Psoas muscle (tissue), 8 donors: ENCODE measurements around the gene SNRNP27. TPM values are rescaled to one million over a fixed set of nuclear protein-coding genes. Genes with fewer than 3 reads are reported as not detected.
A peak's percentile ranks its signal among the peaks of the same experiment; 100 is the strongest.

Source experiments
- ATAC-seq, 4 donors: fragments of 200-7000 bp; cut with Tn5 transposase; one replicate each; pipeline ENCODE4 v1.9.1; 2020; ENCODE audit warnings: moderate library complexity in 3 of 4, mild to moderate bottlenecking in 2 of 4
- DNase-seq, 2 donors: peaks; one replicate each; pipeline ENCODE4 v3.0.0-alpha.2; 2020
- H3K27ac ChIP-seq: fragments of 200-600 bp; one replicate; pipeline ENCODE4 v1.8.0; 2022
- H3K27me3 ChIP-seq, 3 donors: fragments of 200-600 bp in 1 of 3; one replicate each; pipeline versions ENCODE4 v1.6.1 to v1.8.0; 2013 to 2022; ENCODE audit warnings: low read length in 2 of 3, mild to moderate bottlenecking in 2 of 3, moderate library complexity in 1 of 3; ENCODE audit not compliant: insufficient read depth in 3 of 3
- H3K36me3 ChIP-seq, 2 donors: fragments of 200-600 bp in 1 of 2; one replicate each; pipeline versions ENCODE4 v1.6.1 to v1.8.0; 2013 to 2022; ENCODE audit warnings: low read depth in 1 of 2, mild to moderate bottlenecking in 1 of 2, moderate library complexity in 1 of 2; ENCODE audit not compliant: insufficient read depth in 1 of 2
- H3K4me1 ChIP-seq: fragments of 200-600 bp; one replicate; pipeline ENCODE4 v1.8.0; 2022
- H3K4me3 ChIP-seq: fragments of 200-600 bp; one replicate; pipeline ENCODE4 v1.8.0; 2022; ENCODE audit warnings: mild to moderate bottlenecking
- H3K9me3 ChIP-seq: fragments of 200-600 bp; one replicate; pipeline ENCODE4 v1.8.0; 2022
- WGBS, 3 donors: extraction: QIAGEN DNeasy Blood & Tissue Kit; methylation state at CpG; one replicate each; pipeline versions ENCODE4 v1.1.6 to v1.1.7; 2013; 5-methylcytosine and 5-hydroxymethylcytosine counted together
- intact Hi-C, 2 donors: fragments of 100-400 bp; cut with DNase I; formaldehyde crosslinking; loops; one replicate each; pipeline versions ENCODE4 v1.11.0 to v1.14.2; 2022
- polyA plus RNA-seq, 3 donors: library from polyadenylated mRNA; stranded (reverse); fragments of 200-250 nt; gene quantifications; one replicate each; pipeline ENCODE4 v1.2.3, GENCODE V29; 2013
- total RNA-seq, 4 donors: library from RNA; stranded (reverse); fragmentation: NEBNext Ultra II Directional in 2 of 4; extraction: Animal tissue kit (Norgen Biotek cat#: 25700) in 2 of 4; gene quantifications; one replicate each; pipeline versions ENCODE4 v1.2.1 to v1.2.4, GENCODE V29; 2021 to 2023
- TF ChIP-seq, protein P1 (sequence below): fragments of 200-600 bp; IDR thresholded peaks from one replicate; pipeline ENCODE4 v1.8.0; 2022; ENCODE audit warnings: antibody characterized with exemption
- donor health status: healthy with polysubstance abuse.
- donor health status: DM: no; HTN: no; CAD: no; lungs with moderate emphysema.
- donor health status: Bipolar disorder and iron deficiency.
- donor health status: healthy.
- donor health status: DM: yes; HTN: yes; CAD: no.
- donor health status: DM: no; HTN: no; CAD: no.
- donor health status: DM: no; HTN: no; CAD: no.
- donor health status: DM: yes; HTN: yes; CAD: no.

Gene SNRNP27
- total and polyA plus RNA-seq, 7 donors: 75.9 to 215 (median 83.3) TPM

DNA sequence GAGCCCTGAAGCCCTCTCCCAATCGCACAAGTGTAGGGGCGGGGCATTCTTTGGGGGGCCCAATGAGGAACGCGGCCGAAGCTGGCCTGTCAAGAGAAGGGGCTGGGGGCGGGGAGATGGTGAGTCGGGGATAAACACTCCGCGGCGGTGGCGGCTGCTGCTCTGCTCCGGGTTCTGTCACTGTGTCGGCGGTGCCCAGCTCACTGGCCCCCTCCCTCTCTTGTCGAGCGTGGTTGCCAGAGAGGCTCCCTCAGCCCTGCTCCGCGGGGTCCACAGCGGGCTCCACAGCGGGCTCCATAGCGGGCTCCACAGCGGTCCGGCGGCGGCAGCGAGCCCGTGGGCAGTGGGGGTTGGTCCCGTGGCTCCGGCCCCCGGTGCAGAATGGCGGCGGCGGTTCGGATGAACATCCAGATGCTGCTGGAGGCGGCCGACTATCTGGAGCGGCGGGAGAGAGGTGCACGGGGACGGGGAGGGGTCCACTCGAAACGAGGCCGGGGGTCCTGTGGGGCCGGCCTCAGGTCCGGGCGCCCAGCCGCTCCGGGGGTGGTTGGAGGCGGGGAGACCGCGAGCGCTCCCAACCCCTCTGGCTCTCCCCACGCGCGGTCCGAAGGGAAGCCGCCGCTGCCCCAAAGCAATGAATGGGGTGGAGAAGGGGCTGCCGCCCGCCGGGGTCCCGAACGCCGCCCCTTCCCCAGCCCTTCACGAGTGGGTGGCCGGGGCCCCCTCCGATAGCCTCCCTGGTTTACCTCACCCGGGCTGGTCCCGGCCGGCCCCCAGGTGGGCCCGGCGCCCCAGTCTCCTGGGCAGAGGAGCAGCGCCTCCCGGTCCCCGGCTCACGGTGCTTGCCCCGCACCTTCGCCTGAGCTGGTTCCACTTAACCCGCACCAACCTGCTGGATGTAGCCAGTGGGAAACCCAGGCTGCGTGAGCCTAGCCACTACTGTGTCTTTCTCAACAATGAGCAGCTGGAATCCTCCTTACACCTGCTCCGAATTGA lies 21.5 kb downstream of the SNRNP27 start, which contains the start of gene MXD1:
TSS of gene MXD1 (plus strand) at position 160 of the 996 bp plus-strand sequence. CDS start at position 382, 222 bp downstream.
- Histone ChIP-seq H3K36me3 (peaks cover 0 to 57% of the 10 kb centered on the region in 2 donors), H3K27ac (peak within 1 kb of the TSS; percentile 98), H3K9me3 (no peaks in the 10 kb centered on the region), H3K4me3 (peak within 1 kb of the TSS; percentile 91), H3K27me3 (no peaks in the 10 kb centered on the region), H3K4me1 (peaks cover 38% of the 10 kb centered on the region)
- WGBS, 3 donors: 0% methylated on average over 56 to 81 of the region's 81 CpGs
- DNase-seq: peak in 1 of 2 donors; percentile 66
- ATAC-seq: peak in 1 of 4 donors; percentile 54
- TF ChIP-seq, protein P1, sequence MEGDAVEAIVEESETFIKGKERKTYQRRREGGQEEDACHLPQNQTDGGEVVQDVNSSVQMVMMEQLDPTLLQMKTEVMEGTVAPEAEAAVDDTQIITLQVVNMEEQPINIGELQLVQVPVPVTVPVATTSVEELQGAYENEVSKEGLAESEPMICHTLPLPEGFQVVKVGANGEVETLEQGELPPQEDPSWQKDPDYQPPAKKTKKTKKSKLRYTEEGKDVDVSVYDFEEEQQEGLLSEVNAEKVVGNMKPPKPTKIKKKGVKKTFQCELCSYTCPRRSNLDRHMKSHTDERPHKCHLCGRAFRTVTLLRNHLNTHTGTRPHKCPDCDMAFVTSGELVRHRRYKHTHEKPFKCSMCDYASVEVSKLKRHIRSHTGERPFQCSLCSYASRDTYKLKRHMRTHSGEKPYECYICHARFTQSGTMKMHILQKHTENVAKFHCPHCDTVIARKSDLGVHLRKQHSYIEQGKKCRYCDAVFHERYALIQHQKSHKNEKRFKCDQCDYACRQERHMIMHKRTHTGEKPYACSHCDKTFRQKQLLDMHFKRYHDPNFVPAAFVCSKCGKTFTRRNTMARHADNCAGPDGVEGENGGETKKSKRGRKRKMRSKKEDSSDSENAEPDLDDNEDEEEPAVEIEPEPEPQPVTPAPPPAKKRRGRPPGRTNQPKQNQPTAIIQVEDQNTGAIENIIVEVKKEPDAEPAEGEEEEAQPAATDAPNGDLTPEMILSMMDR: no peak
- intact Hi-C loops: loop anchor here (1.0 to 5.0 kb wide), 9 partner anchors 152 to 387 kb away; partner anchors contain the start of genes FAM136A (in 2 of the 2), C2orf42 (in 1 of the 2) and PCBP1 (in 1 of the 2)

DNA sequence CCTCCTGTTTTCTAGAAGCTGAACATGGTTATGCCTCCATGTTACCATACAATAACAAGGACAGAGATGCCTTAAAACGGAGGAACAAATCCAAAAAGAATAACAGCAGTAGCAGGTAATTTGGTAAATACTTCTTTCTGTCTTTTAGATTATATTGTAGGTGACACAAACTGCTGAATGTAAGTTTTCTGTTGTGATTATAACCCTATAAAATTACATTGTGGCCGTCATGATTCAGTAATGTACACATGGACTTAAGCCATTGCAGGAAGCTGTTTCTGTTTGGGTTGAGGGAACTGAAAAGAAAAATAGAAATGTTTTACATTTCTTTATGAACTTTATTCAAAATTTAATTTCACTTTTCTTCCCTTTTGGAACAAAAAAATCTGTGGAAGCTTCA lies 22.4 kb downstream of the SNRNP27 start:
- ATAC-seq: no peak
- DNase-seq: no peak
- Histone ChIP-seq H3K4me1 (peaks cover 38% of the 10 kb centered on the region), H3K27me3 (no peaks in the 10 kb centered on the region), H3K4me3 (peak overlapping the region; percentile 91), H3K9me3 (no peaks in the 10 kb centered on the region), H3K36me3 (peaks cover 3 to 57% of the 10 kb centered on the region in 2 donors), H3K27ac (peak overlapping the region; percentile 95)
- WGBS, 3 donors: 22 to 56% (median 39%) methylated on average over 2 of the region's 2 CpGs
- TF ChIP-seq, protein P1: no peak
- intact Hi-C loops: no loop called here

DNA sequence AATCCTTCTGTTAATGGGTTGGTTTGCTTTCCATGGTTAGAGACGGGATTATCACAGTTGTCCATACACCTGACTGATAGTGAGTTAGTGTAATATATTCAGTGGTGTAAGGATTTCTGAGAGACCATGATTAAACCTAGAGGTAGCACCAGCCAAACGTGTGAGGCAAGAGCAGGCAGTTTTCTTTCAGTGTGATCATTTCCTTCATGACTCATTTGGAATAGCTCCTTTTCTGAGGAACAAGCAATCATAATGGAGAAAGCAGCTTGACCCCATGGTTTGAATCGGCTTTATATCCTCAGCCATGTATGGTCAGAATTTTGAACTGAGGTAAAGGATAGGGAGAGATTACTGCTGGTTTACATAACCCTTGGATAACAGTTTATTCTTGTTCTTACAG lies 24.1 kb downstream of the SNRNP27 start:
- WGBS, 3 donors: 54 to 57% (median 55%) methylated on average over 3 of the region's 3 CpGs
- Histone ChIP-seq H3K27ac (peak overlapping the region; percentile 95), H3K27me3 (no peaks in the 10 kb centered on the region), H3K4me1 (peaks cover 30% of the 10 kb centered on the region), H3K4me3 (peak overlapping the region; percentile 91), H3K36me3 (peaks cover 5 to 68% of the 10 kb centered on the region in 2 donors), H3K9me3 (no peaks in the 10 kb centered on the region)
- intact Hi-C loops: no loop called here
- no peak for ATAC-seq
- peak in 1 of 2 donors; percentile 30 for DNase-seq
- TF ChIP-seq, protein P1: no peak

DNA sequence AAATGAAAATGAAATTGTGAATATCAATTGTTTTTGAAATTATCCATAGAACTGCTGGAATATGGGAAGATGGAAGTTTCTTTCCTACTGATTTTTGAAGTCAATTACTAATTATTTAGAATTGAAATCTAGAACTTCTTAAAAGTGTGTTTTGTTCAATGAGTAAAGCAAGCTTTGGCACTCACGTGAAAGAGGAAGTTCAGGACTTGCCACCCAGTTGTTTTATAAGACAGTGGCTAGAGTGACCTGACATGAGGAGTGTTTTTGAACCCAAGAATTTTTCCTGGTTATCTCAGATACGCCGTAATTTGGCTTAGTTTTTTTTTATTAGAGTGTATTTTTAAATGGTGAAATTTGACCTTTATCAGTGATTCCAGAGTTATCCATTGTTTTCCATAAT lies 24.6 kb downstream of the SNRNP27 start:
- DNase-seq (no peak), ATAC-seq (no peak)
- WGBS, 3 donors: 39 to 77% (median 47%) methylated on average over 3 of the region's 3 CpGs
- Histone ChIP-seq H3K4me1 (peaks cover 30% of the 10 kb centered on the region), H3K27me3 (no peaks in the 10 kb centered on the region), H3K27ac (peak overlapping the region; percentile 95), H3K36me3 (peaks cover 5 to 70% of the 10 kb centered on the region in 2 donors), H3K4me3 (peak overlapping the region; percentile 91), H3K9me3 (no peaks in the 10 kb centered on the region)
- intact Hi-C loops: no loop called here
- TF ChIP-seq, protein P1: no peak
